OCI-LY1 (cell line): ENCODE measurements around the gene TOB1.

Source experiments
- H2AFZ ChIP-seq: fragments of 200-600 bp; sonication (generic), shearing (Covaris generic); 2 replicates; pipeline ENCODE4 v1.6.0; 2014; ENCODE audit warnings: antibody characterized with exemption, mild to moderate bottlenecking, low read length
- H3F3A ChIP-seq: fragments of 200-600 bp; sonication (generic), shearing (Covaris generic); 2 replicates; pipeline ENCODE4 v1.6.0; 2014; ENCODE audit warnings: mild to moderate bottlenecking, antibody characterized with exemption, low read length, moderate library complexity; ENCODE audit not compliant: insufficient read depth
- H3K27ac ChIP-seq: fragments of 200-600 bp; sonication (generic); 2 replicates; pipeline ENCODE4 v1.5.1; 2014; ENCODE audit warnings: low read length, mixed run types, mild to moderate bottlenecking, low read depth; ENCODE audit not compliant: poor library complexity, severe bottlenecking
- H3K27me3 ChIP-seq: fragments of 200-600 bp; sonication (generic); 2 replicates; pipeline ENCODE4 v1.6.0; 2014; ENCODE audit warnings: antibody characterized with exemption, mild to moderate bottlenecking, low read length, moderate library complexity; ENCODE audit not compliant: insufficient read depth
- H3K36me3 ChIP-seq: fragments of 200-600 bp; sonication (generic); 2 replicates; pipeline ENCODE4 v1.6.1; 2014; ENCODE audit warnings: mild to moderate bottlenecking, antibody characterized with exemption, low read length, moderate library complexity, mixed read lengths; ENCODE audit not compliant: insufficient read depth
- H3K4me1 ChIP-seq: fragments of 200-600 bp; sonication (generic); 2 replicates; pipeline ENCODE4 v1.5.1; 2014; ENCODE audit warnings: mild to moderate bottlenecking, low read length, moderate library complexity; ENCODE audit not compliant: insufficient read depth, severe bottlenecking
- H3K4me2 ChIP-seq: fragments of 200-600 bp; sonication (generic), shearing (Covaris generic); 2 replicates; pipeline ENCODE4 v1.6.1; 2014; ENCODE audit warnings: low read length
- H3K4me3 ChIP-seq: fragments of 200-600 bp; sonication (generic); 2 replicates; pipeline ENCODE4 v1.5.1; 2014; ENCODE audit warnings: low read length, low read depth, mild to moderate bottlenecking, mixed read lengths; ENCODE audit not compliant: poor library complexity, severe bottlenecking
- H3K79me2 ChIP-seq: fragments of 200-600 bp; shearing (Covaris generic); 2 replicates; pipeline ENCODE4 v1.6.1; 2016; ENCODE audit warnings: mixed run types, low read length, mixed read lengths; ENCODE audit not compliant: insufficient read depth
- H3K9ac ChIP-seq: fragments of 200-600 bp; sonication (generic), shearing (Covaris generic); 2 replicates; pipeline ENCODE4 v1.6.1; 2014; ENCODE audit warnings: mild to moderate bottlenecking, low read length, mixed read lengths
- H3K9me2 ChIP-seq: fragments of 200-600 bp; sonication (generic), shearing (Covaris generic); 2 replicates; pipeline ENCODE4 v1.6.1; 2014; ENCODE audit warnings: low read depth, mild to moderate bottlenecking, low read length, mixed read lengths
- H3K9me3 ChIP-seq: fragments of 200-600 bp; shearing (Covaris generic); 2 replicates; pipeline ENCODE4 v1.6.1; 2014; ENCODE audit warnings: low read length, mixed read lengths
- H4K20me1 ChIP-seq: fragments of 200-600 bp; sonication (generic), shearing (Covaris generic); 2 replicates; pipeline ENCODE4 v1.6.0; 2016; ENCODE audit warnings: mild to moderate bottlenecking, low read length; ENCODE audit not compliant: insufficient read depth
- CTCF ChIP-seq: fragments of 200-600 bp; sonication (generic), shearing (Covaris generic); IDR thresholded peaks from 2 replicates; pipeline ENCODE4 v1.5.1; 2017; ENCODE audit warnings: mild to moderate bottlenecking, antibody characterized with exemption, low read length, moderate library complexity, mixed read lengths
- EZH2 ChIP-seq: fragments of 200-600 bp; sonication (generic), shearing (Covaris generic); IDR thresholded peaks from 2 replicates; pipeline ENCODE4 v1.8.0; 2017; ENCODE audit warnings: borderline replicate concordance, mixed run types, mild to moderate bottlenecking, antibody characterized with exemption, low read length, moderate library complexity, mixed read lengths

TOB1 gene

GRCh38 chr17:50842506-50843149 is 23.5 kb downstream of the TOB1 start:
- H3K4me1 ChIP-seq, result no peaks in the 10 kb centered on the region
- H4K20me1 ChIP-seq, result no peaks in the 10 kb centered on the region
- no peak for TF ChIP-seq CTCF
- no peak for TF ChIP-seq EZH2
- H3F3A ChIP-seq, result no peaks in the 10 kb centered on the region
- H3K9me3 ChIP-seq, result no peaks in the 10 kb centered on the region
- H3K36me3 ChIP-seq, result no peaks in the 10 kb centered on the region
- peaks cover 10% of the 10 kb centered on the region for H3K27me3 ChIP-seq
- no peak overlapping the region for H3K9ac ChIP-seq
- H3K79me2 ChIP-seq, result no peaks in the 10 kb centered on the region
- H3K4me3 ChIP-seq, result no peak overlapping the region
- no peak overlapping the region for H2AFZ ChIP-seq
- H3K9me2 ChIP-seq, result no peaks in the 10 kb centered on the region
- H3K27ac ChIP-seq, result no peak overlapping the region
- H3K4me2 ChIP-seq, result no peak overlapping the region

GRCh38 chr17:50841949-50842354 is 24.2 kb downstream of the TOB1 start:
- Histone ChIP-seq H3K4me1 (no peaks in the 10 kb centered on the region), H3K79me2 (no peaks in the 10 kb centered on the region), H3K27ac (no peak overlapping the region), H4K20me1 (no peaks in the 10 kb centered on the region), H3K36me3 (no peaks in the 10 kb centered on the region), H3K9me2 (no peaks in the 10 kb centered on the region), H3K4me3 (no peak overlapping the region), H3K9ac (no peak overlapping the region), H2AFZ (no peak overlapping the region), H3F3A (no peaks in the 10 kb centered on the region), H3K9me3 (no peaks in the 10 kb centered on the region), H3K27me3 (peaks cover 10% of the 10 kb centered on the region), H3K4me2 (no peak overlapping the region)
- TF ChIP-seq EZH2, result no peak
- peak; percentile 65 for TF ChIP-seq CTCF

GRCh38 chr17:50841277-50841948 is 24.7 kb downstream of the TOB1 start:
- Histone ChIP-seq H3K79me2 (no peaks in the 10 kb centered on the region), H3K9me3 (no peaks in the 10 kb centered on the region), H4K20me1 (no peaks in the 10 kb centered on the region), H3F3A (no peaks in the 10 kb centered on the region), H3K4me2 (no peak overlapping the region), H3K9ac (no peak overlapping the region), H3K27me3 (peaks cover 10% of the 10 kb centered on the region), H3K9me2 (no peaks in the 10 kb centered on the region), H3K27ac (no peak overlapping the region), H2AFZ (no peak overlapping the region), H3K4me3 (no peak overlapping the region), H3K4me1 (no peaks in the 10 kb centered on the region), H3K36me3 (no peaks in the 10 kb centered on the region)
- TF ChIP-seq EZH2 (no peak), CTCF (no peak)
